Spleen (tissue), 11 donors: ENCODE results near the gene GLRA3. TPM values are rescaled to one million over a fixed set of nuclear protein-coding genes. Genes with fewer than 3 reads are reported as not detected.

ENCODE experiments used
- DNase-seq: peaks from one replicate; pipeline ENCODE4 v3.0.0-alpha.2; 2020
- H3K27ac ChIP-seq, 8 donors: fragments of 200-600 bp; sonication (generic) in 7 of 8; 1 replicate in 4 of 8; 2 replicates in 4 of 8; pipeline versions ENCODE4 v1.5.0 to v1.8.0; 2016 to 2021; ENCODE audit warnings: inconsistent platforms in 4 of 8, mild to moderate bottlenecking in 4 of 8, moderate library complexity in 1 of 8
- H3K27me3 ChIP-seq, 7 donors: fragments of 200-600 bp; sonication (generic) in 6 of 7; replicated peaks in 1 of 7; 1 replicate in 4 of 7; 2 replicates in 3 of 7; pipeline versions ENCODE4 v1.5.0 to v1.8.0; 2016 to 2021; ENCODE audit warnings: inconsistent platforms in 3 of 7, mild to moderate bottlenecking in 1 of 7
- H3K36me3 ChIP-seq, 6 donors: fragments of 200-600 bp; sonication (generic) in 5 of 6; 1 replicate in 4 of 6; 2 replicates in 2 of 6; pipeline versions ENCODE4 v1.5.0 to v1.8.0; 2016 to 2021; ENCODE audit warnings: inconsistent platforms in 2 of 6
- H3K4me1 ChIP-seq, 6 donors: fragments of 200-600 bp; sonication (generic) in 5 of 6; 1 replicate in 3 of 6; 2 replicates in 3 of 6; pipeline versions ENCODE4 v1.5.0 to v1.8.0; 2016 to 2021; ENCODE audit warnings: inconsistent platforms in 3 of 6
- H3K4me3 ChIP-seq, 8 donors: fragments of 200-600 bp; sonication (generic) in 7 of 8; 1 replicate in 4 of 8; 2 replicates in 4 of 8; pipeline versions ENCODE4 v1.5.0 to v1.8.0; 2016 to 2021; ENCODE audit warnings: inconsistent platforms in 4 of 8, mild to moderate bottlenecking in 4 of 8, moderate library complexity in 2 of 8
- H3K9me3 ChIP-seq, 8 donors: fragments of 200-600 bp; sonication (generic) in 7 of 8; 1 replicate in 4 of 8; 2 replicates in 4 of 8; pipeline versions ENCODE4 v1.5.0 to v1.8.0; 2016 to 2021; ENCODE audit warnings: inconsistent platforms in 4 of 8
- POLR2A ChIP-seq, 3 donors: fragments of 450-650 bp; IDR thresholded peaks; one replicate each; pipeline ENCODE4 v1.5.1; 2017; ENCODE audit warnings: antibody characterized with exemption in 3 of 3, mild to moderate bottlenecking in 1 of 3
- POLR2AphosphoS5 ChIP-seq, 3 donors: sonication (generic); formaldehyde crosslinking; IDR thresholded peaks; one replicate each; pipeline ENCODE4 v1.5.1; 2017; ENCODE audit warnings: antibody characterized with exemption in 3 of 3
- WGBS, 5 donors: extraction: QIAGEN DNeasy Blood & Tissue Kit in 3 of 5; methylation state at CpG; one replicate each; pipeline versions ENCODE4 v1.1.5 to v1.1.7; 2013 to 2018; 5-methylcytosine and 5-hydroxymethylcytosine counted together
- intact Hi-C: fragments of 100-400 bp; cut with DNase I; formaldehyde crosslinking; loops from one replicate; pipeline ENCODE4 v1.15.0; 2023; ENCODE audit warnings: low total_unique reads
- polyA plus RNA-seq, 3 donors: library from polyadenylated mRNA; stranded (reverse); fragments of 200-250 nt; gene quantifications; one replicate each; pipeline ENCODE4 v1.2.1, GENCODE V29; 2013
- total RNA-seq, 7 donors: library from RNA; depleted of rRNA in 3 of 7; stranded (reverse); fragments of >200 nt in 3 of 7; fragmentation: NEBNext Ultra II Directional in 4 of 7; extraction: Animal tissue kit (Norgen Biotek cat#: 25700) in 4 of 7; gene quantifications; one replicate each; pipeline versions ENCODE4 v1.1.0 to v1.2.1, GENCODE V29; 2016 to 2021
- TF ChIP-seq, protein P1 (sequence below), 11 experiments: fragments of 200-600 bp in 7 of 11; fragments of 450-650 bp in 4 of 11; sonication (generic) in 4 of 11; IDR thresholded peaks in 8 of 11; conservative IDR thresholded peaks in 3 of 11; 1 replicate in 7 of 11; 2 replicates in 4 of 11; pipeline versions ENCODE4 v1.4.0 to v1.8.0; 2016 to 2021; ENCODE audit warnings: antibody characterized with exemption in 11 of 11, inconsistent platforms in 4 of 11, mild to moderate bottlenecking in 1 of 11
- donor health status: healthy with polysubstance abuse.
- donor health status: DM: no; HTN: no; CAD: no; lungs with moderate emphysema.
- donor health status: DM: no; HTN: no; CAD: no.
- donor health status: Bipolar disorder and iron deficiency.
- donor health status: healthy.
- donor health status: DM: no; HTN: no; CAD: no.
- donor health status: DM: yes; HTN: yes; CAD: no.

GLRA3 gene
- total and polyA plus RNA-seq, 10 donors: 0.02 to 0.20 (median 0.06) TPM; not detected in 2

DNA sequence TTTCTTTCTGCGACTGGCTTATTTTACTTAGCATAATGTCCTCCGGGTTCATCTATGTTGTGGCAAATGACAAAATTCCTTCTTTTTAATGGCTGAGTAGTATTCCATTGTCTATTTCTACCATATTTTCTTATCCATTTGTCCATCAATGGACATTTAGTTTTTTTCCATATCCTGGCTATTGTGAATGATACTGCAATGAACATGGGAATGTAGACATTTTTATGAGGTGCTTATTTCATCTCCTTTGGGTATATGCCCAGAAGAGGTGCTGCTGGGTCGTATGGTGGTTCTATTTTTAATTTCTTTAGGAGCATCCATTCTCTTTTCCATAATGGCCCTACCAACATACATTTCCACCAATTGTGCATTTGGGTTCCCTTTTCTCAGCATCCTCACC lies 230.2 kb downstream of the GLRA3 start:
- Histone ChIP-seq H3K4me1 (peaks cover 0 to under 1% (median 0%) of the 10 kb centered on the region in 6 donors), H3K4me3 (no peak overlapping the region), H3K27ac (no peak overlapping the region), H3K36me3 (no peaks in the 10 kb centered on the region), H3K27me3 (no peaks in the 10 kb centered on the region), H3K9me3 (no peaks in the 10 kb centered on the region)
- intact Hi-C loops: no loop called here
- no peak for DNase-seq
- TF ChIP-seq POLR2AphosphoS5 (IDR thresholded peaks at IDR 0.05) (no peak), POLR2A (IDR thresholded peaks at IDR 0.05) (no peak)
- TF ChIP-seq, protein P1, sequence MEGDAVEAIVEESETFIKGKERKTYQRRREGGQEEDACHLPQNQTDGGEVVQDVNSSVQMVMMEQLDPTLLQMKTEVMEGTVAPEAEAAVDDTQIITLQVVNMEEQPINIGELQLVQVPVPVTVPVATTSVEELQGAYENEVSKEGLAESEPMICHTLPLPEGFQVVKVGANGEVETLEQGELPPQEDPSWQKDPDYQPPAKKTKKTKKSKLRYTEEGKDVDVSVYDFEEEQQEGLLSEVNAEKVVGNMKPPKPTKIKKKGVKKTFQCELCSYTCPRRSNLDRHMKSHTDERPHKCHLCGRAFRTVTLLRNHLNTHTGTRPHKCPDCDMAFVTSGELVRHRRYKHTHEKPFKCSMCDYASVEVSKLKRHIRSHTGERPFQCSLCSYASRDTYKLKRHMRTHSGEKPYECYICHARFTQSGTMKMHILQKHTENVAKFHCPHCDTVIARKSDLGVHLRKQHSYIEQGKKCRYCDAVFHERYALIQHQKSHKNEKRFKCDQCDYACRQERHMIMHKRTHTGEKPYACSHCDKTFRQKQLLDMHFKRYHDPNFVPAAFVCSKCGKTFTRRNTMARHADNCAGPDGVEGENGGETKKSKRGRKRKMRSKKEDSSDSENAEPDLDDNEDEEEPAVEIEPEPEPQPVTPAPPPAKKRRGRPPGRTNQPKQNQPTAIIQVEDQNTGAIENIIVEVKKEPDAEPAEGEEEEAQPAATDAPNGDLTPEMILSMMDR (IDR thresholded peaks at IDR 0.05 in 8 of 11, conservative IDR thresholded peaks at IDR 0.05 in 3 of 11): no peak
- WGBS, 5 donors: 73 to 88% (median 79%) methylated on average over 3 of the region's 3 CpGs

DNA sequence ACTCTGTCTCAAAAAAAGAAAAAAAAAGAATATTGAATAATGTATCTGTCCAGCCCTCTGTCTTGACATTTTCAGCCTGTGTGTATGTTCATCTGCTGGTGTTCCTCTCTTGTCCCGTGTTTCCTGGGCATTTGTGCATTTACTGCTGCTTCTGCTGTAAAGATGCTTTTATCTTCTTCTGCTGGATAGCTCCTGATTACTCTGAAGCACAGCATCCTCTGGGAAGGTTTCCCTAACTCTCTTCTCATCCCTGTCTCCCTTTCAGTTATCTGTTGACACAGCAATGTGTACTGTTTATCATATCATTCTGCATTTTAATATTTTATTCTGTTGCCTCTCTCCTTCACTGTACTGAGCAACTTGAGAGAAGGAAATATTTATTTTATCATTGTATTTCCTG lies 232.5 kb downstream of the GLRA3 start:
- H3K27ac ChIP-seq: no peak overlapping the region
- peaks cover 0 to 17% (median 5%) of the 10 kb centered on the region in 6 donors for H3K4me1 ChIP-seq
- no peaks in the 10 kb centered on the region for H3K9me3 ChIP-seq
- H3K36me3 ChIP-seq: no peaks in the 10 kb centered on the region
- no peak for TF ChIP-seq POLR2AphosphoS5 (IDR thresholded peaks at IDR 0.05)
- TF ChIP-seq, protein P1 (IDR thresholded peaks at IDR 0.05 in 8 of 11, conservative IDR thresholded peaks at IDR 0.05 in 3 of 11): no peak
- TF ChIP-seq POLR2A (IDR thresholded peaks at IDR 0.05): no peak
- H3K27me3 ChIP-seq: no peaks in the 10 kb centered on the region
- 60 to 93% (median 89%) methylated on average over 1 of the region's 1 CpG for WGBS, 5 donors
- intact Hi-C loops: no loop called here
- no peak for DNase-seq
- H3K4me3 ChIP-seq: no peak overlapping the region

DNA sequence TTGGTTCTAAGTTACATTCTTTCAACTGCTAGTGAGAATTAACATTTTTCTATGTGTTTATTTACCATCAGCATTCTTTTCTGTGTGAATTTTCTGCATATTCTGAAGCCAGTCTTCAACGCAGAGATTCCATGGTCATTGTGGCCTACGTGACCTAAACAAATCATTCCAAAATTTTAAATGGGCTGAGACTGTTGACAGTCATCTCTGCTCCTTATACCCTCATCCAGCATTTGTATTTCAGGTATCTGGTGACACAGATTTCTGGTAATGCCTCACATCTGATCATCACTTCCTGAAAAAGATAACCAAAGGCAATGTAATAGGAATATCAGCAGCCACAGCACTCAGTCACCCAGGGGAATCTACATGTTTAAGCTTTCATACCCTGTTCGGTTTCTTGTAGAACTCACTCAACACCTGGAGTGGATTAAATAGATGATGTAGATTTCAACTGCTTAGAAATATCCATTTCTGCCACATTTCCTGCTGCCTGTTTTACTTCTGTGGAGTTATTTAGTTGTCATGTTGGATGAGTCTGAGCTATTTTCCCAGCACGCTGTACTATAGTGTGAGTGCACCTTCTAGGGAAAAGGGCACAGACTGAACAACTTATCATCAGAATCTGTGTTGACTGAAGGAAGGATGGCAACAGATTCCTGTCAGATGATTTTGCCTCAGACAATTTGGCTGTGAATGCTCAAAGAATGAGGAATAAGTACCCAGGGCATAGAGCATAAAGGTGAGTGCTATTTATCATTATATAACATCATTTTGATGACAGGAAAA lies 233.7 kb downstream of the GLRA3 start:
- DNase-seq: no peak
- 88 to 94% (median 90%) methylated on average over 4 of the region's 4 CpGs for WGBS, 5 donors
- intact Hi-C loops: no loop called here

DNA sequence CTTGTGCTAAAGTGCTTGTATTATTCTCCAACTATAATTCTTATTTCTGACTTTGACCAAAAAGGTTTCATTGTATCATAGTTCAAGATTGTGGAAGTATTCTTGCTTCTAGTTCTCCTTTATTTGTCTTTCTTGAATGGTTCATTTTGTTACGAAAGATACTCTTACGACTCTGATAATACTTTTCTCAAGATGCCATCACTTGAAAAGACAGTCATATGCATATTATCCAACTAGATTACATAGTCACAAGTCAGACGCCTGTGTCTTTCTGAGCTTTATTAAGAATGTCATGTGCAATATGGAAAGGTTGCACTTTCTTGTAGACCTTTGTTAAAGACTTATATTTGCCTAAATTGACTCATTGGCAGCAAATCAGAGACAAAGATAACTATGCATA lies 235.3 kb downstream of the GLRA3 start:
- DNase-seq: no peak
- TF ChIP-seq POLR2AphosphoS5 (IDR thresholded peaks at IDR 0.05) (no peak), POLR2A (IDR thresholded peaks at IDR 0.05) (no peak)
- TF ChIP-seq, protein P1 (IDR thresholded peaks at IDR 0.05 in 8 of 11, conservative IDR thresholded peaks at IDR 0.05 in 3 of 11): no peak
- intact Hi-C loops: no loop called here
- H3K4me1 ChIP-seq: peaks cover 0 to 28% (median 10%) of the 10 kb centered on the region in 6 donors
- WGBS, 5 donors: 67 to 95% (median 79%) methylated on average over 3 of the region's 3 CpGs
- no peaks in the 10 kb centered on the region for H3K9me3 ChIP-seq
- H3K4me3 ChIP-seq: no peak overlapping the region
- no peaks in the 10 kb centered on the region for H3K27me3 ChIP-seq
- no peaks in the 10 kb centered on the region for H3K36me3 ChIP-seq
- H3K27ac ChIP-seq: peak overlapping the region in 2 of 8 donors; percentile 40 to 83

More for the DNA sequence above, 233.7 kb downstream of the GLRA3 start:
- H3K4me1 ChIP-seq: peaks cover 0 to 28% (median 10%) of the 10 kb centered on the region in 6 donors
- H3K36me3 ChIP-seq: no peaks in the 10 kb centered on the region
- no peaks in the 10 kb centered on the region for H3K27me3 ChIP-seq
- H3K9me3 ChIP-seq: no peaks in the 10 kb centered on the region
- no peak overlapping the region for H3K4me3 ChIP-seq
- TF ChIP-seq POLR2AphosphoS5 (IDR thresholded peaks at IDR 0.05) (no peak), POLR2A (IDR thresholded peaks at IDR 0.05) (no peak)
- TF ChIP-seq, protein P1 (IDR thresholded peaks at IDR 0.05 in 8 of 11, conservative IDR thresholded peaks at IDR 0.05 in 3 of 11): no peak
- no peak overlapping the region for H3K27ac ChIP-seq
